ENCODE results near the gene LY6G5C. TPM values are rescaled to one million over a fixed set of nuclear protein-coding genes. Genes with fewer than 3 reads are reported as not detected.

LY6G5C gene
- total and polyA plus RNA-seq, 2 of the 13 experiments (the other 11 are each of a cell fraction or from before 2014, with no cell fraction given) = 0.33 to 0.55 TPM

- TF ChIP-seq, protein P1, sequence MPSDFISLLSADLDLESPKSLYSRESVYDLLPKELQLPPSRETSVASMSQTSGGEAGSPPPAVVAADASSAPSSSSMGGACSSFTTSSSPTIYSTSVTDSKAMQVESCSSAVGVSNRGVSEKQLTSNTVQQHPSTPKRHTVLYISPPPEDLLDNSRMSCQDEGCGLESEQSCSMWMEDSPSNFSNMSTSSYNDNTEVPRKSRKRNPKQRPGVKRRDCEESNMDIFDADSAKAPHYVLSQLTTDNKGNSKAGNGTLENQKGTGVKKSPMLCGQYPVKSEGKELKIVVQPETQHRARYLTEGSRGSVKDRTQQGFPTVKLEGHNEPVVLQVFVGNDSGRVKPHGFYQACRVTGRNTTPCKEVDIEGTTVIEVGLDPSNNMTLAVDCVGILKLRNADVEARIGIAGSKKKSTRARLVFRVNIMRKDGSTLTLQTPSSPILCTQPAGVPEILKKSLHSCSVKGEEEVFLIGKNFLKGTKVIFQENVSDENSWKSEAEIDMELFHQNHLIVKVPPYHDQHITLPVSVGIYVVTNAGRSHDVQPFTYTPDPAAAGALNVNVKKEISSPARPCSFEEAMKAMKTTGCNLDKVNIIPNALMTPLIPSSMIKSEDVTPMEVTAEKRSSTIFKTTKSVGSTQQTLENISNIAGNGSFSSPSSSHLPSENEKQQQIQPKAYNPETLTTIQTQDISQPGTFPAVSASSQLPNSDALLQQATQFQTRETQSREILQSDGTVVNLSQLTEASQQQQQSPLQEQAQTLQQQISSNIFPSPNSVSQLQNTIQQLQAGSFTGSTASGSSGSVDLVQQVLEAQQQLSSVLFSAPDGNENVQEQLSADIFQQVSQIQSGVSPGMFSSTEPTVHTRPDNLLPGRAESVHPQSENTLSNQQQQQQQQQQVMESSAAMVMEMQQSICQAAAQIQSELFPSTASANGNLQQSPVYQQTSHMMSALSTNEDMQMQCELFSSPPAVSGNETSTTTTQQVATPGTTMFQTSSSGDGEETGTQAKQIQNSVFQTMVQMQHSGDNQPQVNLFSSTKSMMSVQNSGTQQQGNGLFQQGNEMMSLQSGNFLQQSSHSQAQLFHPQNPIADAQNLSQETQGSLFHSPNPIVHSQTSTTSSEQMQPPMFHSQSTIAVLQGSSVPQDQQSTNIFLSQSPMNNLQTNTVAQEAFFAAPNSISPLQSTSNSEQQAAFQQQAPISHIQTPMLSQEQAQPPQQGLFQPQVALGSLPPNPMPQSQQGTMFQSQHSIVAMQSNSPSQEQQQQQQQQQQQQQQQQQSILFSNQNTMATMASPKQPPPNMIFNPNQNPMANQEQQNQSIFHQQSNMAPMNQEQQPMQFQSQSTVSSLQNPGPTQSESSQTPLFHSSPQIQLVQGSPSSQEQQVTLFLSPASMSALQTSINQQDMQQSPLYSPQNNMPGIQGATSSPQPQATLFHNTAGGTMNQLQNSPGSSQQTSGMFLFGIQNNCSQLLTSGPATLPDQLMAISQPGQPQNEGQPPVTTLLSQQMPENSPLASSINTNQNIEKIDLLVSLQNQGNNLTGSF (CRISPR knock-in tag; IDR thresholded peaks at IDR 0.05) = no peak
- TF ChIP-seq ZNF430 (CRISPR knock-in tag; IDR thresholded peaks at IDR 0.05) (peak; percentile 8; the same call in 1 of the 2 replicates), HDAC1 (CRISPR knock-in tag; IDR thresholded peaks at IDR 0.05) (peak; percentile 86), MAZ (IDR thresholded peaks at IDR 0.05; ENCODE audit: borderline replicate concordance, low read depth, low read length) (peak; percentile 78), MAZ (CRISPR knock-in tag; IDR thresholded peaks at IDR 0.05; ENCODE audit: low read depth) (peak; percentile 69; the same call in 1 of the 2 replicates), HINFP (CRISPR knock-in tag; IDR thresholded peaks at IDR 0.05; ENCODE audit: low read depth) (no peak), NR3C1 (CRISPR knock-in tag; IDR thresholded peaks at IDR 0.05) (no peak), SP5 (CRISPR knock-in tag; IDR thresholded peaks at IDR 0.05; ENCODE audit: borderline replicate concordance, low read depth) (peak; percentile 96), ZNF343 (CRISPR knock-in tag; IDR thresholded peaks at IDR 0.05) (peak; percentile 85; the same call in 1 of the 2 replicates), ZNF792 (CRISPR knock-in tag; IDR thresholded peaks at IDR 0.05) (0 out of 2 replicates have a peak, but pooled peaks have one; percentile 32), BRD4 (CRISPR knock-in tag; IDR thresholded peaks at IDR 0.05) (no peak), MED8 (CRISPR knock-in tag; IDR thresholded peaks at IDR 0.05; ENCODE audit: insufficient replicate concordance) (peak; percentile 73), CBX1 (IDR thresholded peaks at IDR 0.05; ENCODE audit: low read depth) (peak; percentile 91), NFYB (CRISPR knock-in tag; IDR thresholded peaks at IDR 0.05) (peak; percentile 41; the same call in 1 of the 2 replicates), ZNF775 (CRISPR knock-in tag; IDR thresholded peaks at IDR 0.05; ENCODE audit: borderline replicate concordance) (no peak), ZSCAN29 (CRISPR knock-in tag; conservative IDR thresholded peaks at IDR 0.05) (0 out of 2 replicates have a peak, but pooled peaks have one; percentile 11), GATA4 (IDR thresholded peaks at IDR 0.05; ENCODE audit: borderline replicate concordance, low read depth) (peak; percentile 63; the same call in 1 of the 2 replicates), ZNF275 (CRISPR knock-in tag; IDR thresholded peaks at IDR 0.05; ENCODE audit: borderline replicate concordance) (0 out of 2 replicates have a peak, but pooled peaks have one; percentile 31)
- TF ChIP-seq, protein P2, sequence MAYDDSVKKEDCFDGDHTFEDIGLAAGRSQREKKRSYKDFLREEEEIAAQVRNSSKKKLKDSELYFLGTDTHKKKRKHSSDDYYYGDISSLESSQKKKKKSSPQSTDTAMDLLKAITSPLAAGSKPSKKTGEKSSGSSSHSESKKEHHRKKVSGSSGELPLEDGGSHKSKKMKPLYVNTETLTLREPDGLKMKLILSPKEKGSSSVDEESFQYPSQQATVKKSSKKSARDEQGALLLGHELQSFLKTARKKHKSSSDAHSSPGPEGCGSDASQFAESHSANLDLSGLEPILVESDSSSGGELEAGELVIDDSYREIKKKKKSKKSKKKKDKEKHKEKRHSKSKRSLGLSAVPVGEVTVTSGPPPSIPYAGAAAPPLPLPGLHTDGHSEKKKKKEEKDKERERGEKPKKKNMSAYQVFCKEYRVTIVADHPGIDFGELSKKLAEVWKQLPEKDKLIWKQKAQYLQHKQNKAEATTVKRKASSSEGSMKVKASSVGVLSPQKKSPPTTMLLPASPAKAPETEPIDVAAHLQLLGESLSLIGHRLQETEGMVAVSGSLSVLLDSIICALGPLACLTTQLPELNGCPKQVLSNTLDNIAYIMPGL (CRISPR knock-in tag; IDR thresholded peaks at IDR 0.05; ENCODE audit: borderline replicate concordance in 1 of 2, low read depth in 1 of 2) = peak; percentile 76 to 87; a peak in 3 of 4 replicates
Observed at GRCh38 chr6:31702819-31703716, 22.2 kb upstream of the LY6G5C start, which contains the start of gene ABHD16A (continued).
